T47D (cell line): Measurements from ENCODE around the gene GPR37.

Experiments
- DNase-seq, 2 experiments: peaks; one replicate each; pipeline versions ENCODE4 v3.0.0 to v3.0.0-alpha.2; 2011 to 2012; ENCODE audit warnings: low read depth in 1 of 2, low spot score in 1 of 2
- JUND ChIP-seq: IDR thresholded peaks from 2 replicates; pipeline ENCODE4 v1.6.1; 2012; ENCODE audit warnings: low read depth
- in situ Hi-C: cut with HindIII; loops from 2 replicates; pipeline ENCODE4 v1.10.0; 2016; ENCODE audit warnings: low sequenced_read_pairs, low pct_unique_long_range_greater_than_20kb

GPR37 gene

GRCh38 chr7:124701955-124702354 lies 63.6 kb downstream of the GPR37 start:
- in situ Hi-C loops: no loop called here
- no peak for TF ChIP-seq JUND
- DNase-seq: no peak

GRCh38 chr7:124700655-124701054 lies 64.9 kb downstream of the GPR37 start:
- in situ Hi-C loops: no loop called here
- no peak for TF ChIP-seq JUND
- no peak for DNase-seq

- DNase-seq: no peak
- no peak for TF ChIP-seq JUND
- in situ Hi-C loops: no loop called here
Measured at GRCh38 chr7:124698964-124699363, 66.6 kb downstream of the GPR37 start.

GRCh38 chr7:124697746-124698145 lies 67.8 kb downstream of the GPR37 start:
- no peak for DNase-seq
- no peak for TF ChIP-seq JUND
- in situ Hi-C loops: no loop called here
